ENCODE data around the gene FAM9C. TPM values are rescaled to one million over a fixed set of nuclear protein-coding genes. Genes with fewer than 3 reads are reported as not detected.

FAM9C gene
- total RNA-seq, 2 experiments from 2014 or later, result not detected

GRCh38 chrX:13069771-13070416, 25.5 kb upstream of the FAM9C start:
- H3K4me3 Mint-ChIP-seq, result no peak overlapping the region
- H3K36me3 ChIP-seq (ENCODE audit: insufficient read depth, low read length), result no peaks in the 10 kb centered on the region

GRCh38 chrX:13068651-13069050, 24.2 kb upstream of the FAM9C start:
- intact Hi-C loops (cut with DNase I, micrococcal nuclease), result no loop called here
- Mint-ChIP-seq H3K27ac (no peak overlapping the region), H3K9me3 (peaks cover 5% of the 10 kb centered on the region)

More at GRCh38 chrX:13069771-13070416, 25.5 kb upstream of the FAM9C start:
- H3K4me1 Mint-ChIP-seq (ENCODE audit: low read depth), result peaks cover 32% of the 10 kb centered on the region
- TF ChIP-seq, protein P1, sequence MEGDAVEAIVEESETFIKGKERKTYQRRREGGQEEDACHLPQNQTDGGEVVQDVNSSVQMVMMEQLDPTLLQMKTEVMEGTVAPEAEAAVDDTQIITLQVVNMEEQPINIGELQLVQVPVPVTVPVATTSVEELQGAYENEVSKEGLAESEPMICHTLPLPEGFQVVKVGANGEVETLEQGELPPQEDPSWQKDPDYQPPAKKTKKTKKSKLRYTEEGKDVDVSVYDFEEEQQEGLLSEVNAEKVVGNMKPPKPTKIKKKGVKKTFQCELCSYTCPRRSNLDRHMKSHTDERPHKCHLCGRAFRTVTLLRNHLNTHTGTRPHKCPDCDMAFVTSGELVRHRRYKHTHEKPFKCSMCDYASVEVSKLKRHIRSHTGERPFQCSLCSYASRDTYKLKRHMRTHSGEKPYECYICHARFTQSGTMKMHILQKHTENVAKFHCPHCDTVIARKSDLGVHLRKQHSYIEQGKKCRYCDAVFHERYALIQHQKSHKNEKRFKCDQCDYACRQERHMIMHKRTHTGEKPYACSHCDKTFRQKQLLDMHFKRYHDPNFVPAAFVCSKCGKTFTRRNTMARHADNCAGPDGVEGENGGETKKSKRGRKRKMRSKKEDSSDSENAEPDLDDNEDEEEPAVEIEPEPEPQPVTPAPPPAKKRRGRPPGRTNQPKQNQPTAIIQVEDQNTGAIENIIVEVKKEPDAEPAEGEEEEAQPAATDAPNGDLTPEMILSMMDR (IDR thresholded peaks at IDR 0.05), result no peak
- H3K27me3 Mint-ChIP-seq, result no peaks in the 10 kb centered on the region
- H3K4me1 ChIP-seq (ENCODE audit: insufficient read depth, low read length), result peaks cover 25% of the 10 kb centered on the region
- H3K9me3 Mint-ChIP-seq, result peaks cover 5% of the 10 kb centered on the region
- no peak overlapping the region for H3K4me3 ChIP-seq (ENCODE audit: low read length)
- CTCF ChIA-PET, result no interaction called here
- no peak overlapping the region for H3K27ac Mint-ChIP-seq
- H3K36me3 Mint-ChIP-seq (ENCODE audit: low read depth), result peaks cover 14% of the 10 kb centered on the region
- DNase-seq, result no peak
- H3K9me3 ChIP-seq (ENCODE audit: control insufficient read depth in 1 of 2, insufficient read depth in 1 of 2, low read length in 2 of 2), result peaks cover 0 to 8% of the 10 kb centered on the region in 2 experiments
- no peak overlapping the region for H3K27ac ChIP-seq (ENCODE audit: low read depth in 1 of 2, low read length in 2 of 2)
- no peak for ATAC-seq (ENCODE audit: poor library complexity)
- POLR2A ChIA-PET, result interaction anchor here (0.9 to 2.2 kb wide), 5 partner anchors 12 to 92 kb away, joined by 3 to 7 read pairs (median 3); no protein-coding TSS in a partner anchor
- H3K27me3 ChIP-seq (ENCODE audit: control insufficient read depth in 1 of 2, insufficient read depth in 2 of 2, low read length in 2 of 2), result no peaks in the 10 kb centered on the region
- intact Hi-C loops (cut with DNase I, micrococcal nuclease), result loop anchor here in 1 of 2 experiments (2.0 kb wide), 1 partner anchor 15 kb away; no protein-coding TSS in a partner anchor

GRCh38 chrX:13067773-13068172, 23.4 kb upstream of the FAM9C start:
- Mint-ChIP-seq H3K4me1 (ENCODE audit: low read depth) (peaks cover 30% of the 10 kb centered on the region), H3K27ac (no peak overlapping the region), H3K4me3 (no peak overlapping the region), H3K27me3 (no peaks in the 10 kb centered on the region), H3K9me3 (peaks cover 5% of the 10 kb centered on the region), H3K36me3 (ENCODE audit: low read depth) (peaks cover 25% of the 10 kb centered on the region)
- H3K4me1 ChIP-seq (ENCODE audit: insufficient read depth, low read length), result peaks cover 18% of the 10 kb centered on the region
- H3K9me3 ChIP-seq (ENCODE audit: control insufficient read depth in 1 of 2, insufficient read depth in 1 of 2, low read length in 2 of 2), result peaks cover 0 to 8% of the 10 kb centered on the region in 2 experiments
- ChIA-PET POLR2A (interaction anchor here (0.8 kb wide), 1 partner anchor 14 kb away, joined by 3 read pairs; no protein-coding TSS in a partner anchor), CTCF (no interaction called here)
- no peaks in the 10 kb centered on the region for H3K36me3 ChIP-seq (ENCODE audit: insufficient read depth, low read length)
- intact Hi-C loops (cut with DNase I, micrococcal nuclease), result no loop called here
- ATAC-seq (ENCODE audit: poor library complexity) (no peak), DNase-seq (no peak)
- no peak overlapping the region for H3K4me3 ChIP-seq (ENCODE audit: low read length)
- H3K27me3 ChIP-seq (ENCODE audit: control insufficient read depth in 1 of 2, insufficient read depth in 2 of 2, low read length in 2 of 2), result no peaks in the 10 kb centered on the region
- TF ChIP-seq, protein P1 (IDR thresholded peaks at IDR 0.05), result no peak
- no peak overlapping the region for H3K27ac ChIP-seq (ENCODE audit: low read depth in 1 of 2, low read length in 2 of 2)

More at GRCh38 chrX:13068651-13069050, 24.2 kb upstream of the FAM9C start:
- POLR2A ChIA-PET, result interaction anchor here (2.2 kb wide), 1 partner anchor 13 kb away, joined by 6 read pairs; no protein-coding TSS in a partner anchor
- Mint-ChIP-seq H3K27me3 (no peaks in the 10 kb centered on the region), H3K36me3 (ENCODE audit: low read depth) (peaks cover 20% of the 10 kb centered on the region), H3K4me3 (no peak overlapping the region), H3K4me1 (ENCODE audit: low read depth) (peaks cover 30% of the 10 kb centered on the region)
- TF ChIP-seq, protein P1 (IDR thresholded peaks at IDR 0.05), result no peak
- no peak for DNase-seq
- Histone ChIP-seq H3K36me3 (ENCODE audit: insufficient read depth, low read length) (no peaks in the 10 kb centered on the region), H3K4me3 (ENCODE audit: low read length) (no peak overlapping the region), H3K4me1 (ENCODE audit: insufficient read depth, low read length) (peaks cover 26% of the 10 kb centered on the region), H3K27ac (ENCODE audit: low read depth in 1 of 2, low read length in 2 of 2) (no peak overlapping the region), H3K9me3 (ENCODE audit: control insufficient read depth in 1 of 2, insufficient read depth in 1 of 2, low read length in 2 of 2) (peaks cover 0 to 8% of the 10 kb centered on the region in 2 experiments), H3K27me3 (ENCODE audit: control insufficient read depth in 1 of 2, insufficient read depth in 2 of 2, low read length in 2 of 2) (no peaks in the 10 kb centered on the region)
- CTCF ChIA-PET, result no interaction called here
- ATAC-seq (ENCODE audit: poor library complexity), result no peak
